CD4-positive, alpha-beta T cell treated with Interleukin-2 at 100 ng/mL for 4 hours (primary cell): Measurements from ENCODE around the gene ZDHHC9.

Experiments used
- DNase-seq: peaks from one replicate; pipeline ENCODE4 v3.0.0-alpha.2; 2020; ENCODE audit warnings: low spot score

ZDHHC9 gene

DNA sequence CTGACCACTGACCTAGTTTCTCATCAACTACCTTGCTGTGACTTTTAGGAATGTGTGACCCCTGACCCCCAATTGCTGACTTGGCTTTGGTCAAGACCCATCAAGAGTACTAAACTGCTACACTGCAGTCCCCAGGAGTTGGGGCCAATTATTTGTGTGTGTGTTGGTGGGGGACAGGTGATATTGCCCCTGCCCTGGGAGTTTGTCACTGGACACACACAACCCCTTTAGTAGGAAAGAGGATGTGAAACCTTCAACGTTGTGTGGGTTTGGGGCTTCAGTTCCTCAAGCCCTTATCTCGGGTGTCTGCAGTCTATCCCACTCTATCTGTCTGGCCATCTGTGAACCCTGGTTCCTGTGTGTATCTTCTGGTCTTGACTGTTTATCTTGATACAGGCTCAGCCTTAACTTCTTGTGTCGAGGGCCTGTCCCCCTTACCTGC lies 57.5 kb downstream of the ZDHHC9 start:
- no peak for DNase-seq

DNA sequence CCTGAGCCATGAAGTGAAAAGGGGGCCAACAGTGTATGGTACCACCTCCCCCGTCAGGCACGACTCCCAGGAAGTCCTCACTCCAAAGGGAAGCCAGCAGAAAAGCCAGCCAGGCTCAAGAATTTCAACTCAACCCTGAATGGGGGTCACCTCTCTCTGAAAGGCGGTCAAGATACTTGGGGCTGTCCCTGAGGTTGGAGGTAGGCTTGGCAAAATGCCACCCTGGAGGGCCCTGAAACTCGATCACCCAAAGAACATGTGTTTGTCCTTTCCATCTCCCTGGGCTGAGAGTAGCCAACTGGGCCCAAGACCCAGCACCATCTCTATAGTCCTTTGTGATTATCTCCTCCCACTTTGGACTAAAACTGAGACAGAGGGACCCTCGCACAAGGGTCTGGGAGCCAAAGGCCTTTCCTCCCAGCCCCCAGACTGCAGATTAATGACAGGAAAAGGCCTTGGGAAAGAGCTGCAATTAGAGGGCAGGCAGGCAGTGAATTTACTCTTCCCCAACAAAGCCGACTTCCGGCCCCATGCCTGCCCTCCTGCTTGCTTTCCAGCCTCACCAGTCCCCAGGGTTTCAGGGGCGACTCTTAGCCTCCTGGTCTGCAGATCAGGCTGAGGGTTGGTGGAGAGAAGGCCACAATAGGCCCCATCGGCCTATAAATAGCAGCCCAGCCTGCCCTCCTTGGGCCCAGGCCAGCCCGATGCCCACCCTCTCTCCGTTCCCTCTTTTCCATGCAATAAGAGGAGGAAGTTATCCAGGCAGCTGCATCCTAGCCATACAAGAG lies 58.3 kb downstream of the ZDHHC9 start:
- DNase-seq: no peak

DNA sequence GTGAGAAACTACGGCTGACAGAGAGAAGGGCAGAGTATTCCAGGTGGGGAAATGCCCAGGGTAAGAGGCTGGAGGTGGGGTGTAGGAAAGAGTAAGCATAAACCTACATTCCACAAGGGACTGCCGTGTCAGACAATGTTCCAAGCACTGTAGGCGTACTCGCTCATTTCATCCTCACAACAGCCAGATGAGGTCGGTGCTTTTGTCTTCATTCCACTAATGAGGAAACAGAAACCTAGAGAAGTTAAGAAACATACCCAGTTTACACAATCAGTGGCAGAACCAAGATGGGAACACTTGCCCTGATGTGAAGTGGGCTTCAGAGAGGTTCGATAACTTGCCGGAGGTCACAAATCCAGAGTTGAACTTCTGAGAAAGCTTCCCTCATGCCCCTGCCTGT lies 59.3 kb downstream of the ZDHHC9 start:
- DNase-seq: no peak

DNA sequence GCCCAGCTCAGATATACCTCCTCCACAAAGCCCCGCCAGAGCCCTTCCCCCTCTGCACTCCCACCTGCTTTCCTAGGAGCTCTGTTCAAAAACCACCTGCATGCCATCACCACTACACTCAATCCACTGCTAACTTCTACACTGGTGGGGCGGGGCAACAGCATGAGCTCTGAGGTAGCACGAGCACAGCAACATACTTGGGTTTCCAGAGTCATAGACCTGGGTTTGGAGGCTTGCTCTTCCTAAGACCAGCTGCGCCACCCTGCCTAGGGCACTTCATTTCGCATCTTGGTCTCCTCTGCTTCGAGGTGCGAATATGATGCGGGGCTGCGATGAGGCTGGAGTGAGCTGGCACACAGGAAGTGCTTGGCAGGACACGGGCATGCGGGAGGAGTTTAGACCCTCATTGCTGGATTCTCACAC lies 60.4 kb downstream of the ZDHHC9 start:
- no peak for DNase-seq

DNA sequence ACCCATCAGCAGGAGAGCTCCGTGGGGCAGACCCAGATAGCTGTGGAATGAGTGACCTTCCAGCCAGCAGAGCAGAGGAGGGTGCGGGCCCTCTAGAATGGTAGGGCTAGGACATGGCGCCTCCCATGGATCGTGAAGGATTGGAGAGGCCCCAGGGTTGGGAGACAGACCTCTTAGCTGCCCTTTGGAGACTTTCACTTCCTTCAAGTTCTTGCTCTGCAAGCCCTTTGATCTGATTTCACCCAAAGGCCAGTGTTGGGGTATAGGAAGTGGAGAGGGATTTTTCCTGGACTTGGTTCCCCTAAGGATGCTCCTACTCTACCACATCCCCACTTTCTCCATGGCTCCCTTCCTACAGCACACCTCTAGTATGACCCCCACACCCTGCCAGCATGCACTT lies 61.0 kb downstream of the ZDHHC9 start:
- DNase-seq: no peak

DNA sequence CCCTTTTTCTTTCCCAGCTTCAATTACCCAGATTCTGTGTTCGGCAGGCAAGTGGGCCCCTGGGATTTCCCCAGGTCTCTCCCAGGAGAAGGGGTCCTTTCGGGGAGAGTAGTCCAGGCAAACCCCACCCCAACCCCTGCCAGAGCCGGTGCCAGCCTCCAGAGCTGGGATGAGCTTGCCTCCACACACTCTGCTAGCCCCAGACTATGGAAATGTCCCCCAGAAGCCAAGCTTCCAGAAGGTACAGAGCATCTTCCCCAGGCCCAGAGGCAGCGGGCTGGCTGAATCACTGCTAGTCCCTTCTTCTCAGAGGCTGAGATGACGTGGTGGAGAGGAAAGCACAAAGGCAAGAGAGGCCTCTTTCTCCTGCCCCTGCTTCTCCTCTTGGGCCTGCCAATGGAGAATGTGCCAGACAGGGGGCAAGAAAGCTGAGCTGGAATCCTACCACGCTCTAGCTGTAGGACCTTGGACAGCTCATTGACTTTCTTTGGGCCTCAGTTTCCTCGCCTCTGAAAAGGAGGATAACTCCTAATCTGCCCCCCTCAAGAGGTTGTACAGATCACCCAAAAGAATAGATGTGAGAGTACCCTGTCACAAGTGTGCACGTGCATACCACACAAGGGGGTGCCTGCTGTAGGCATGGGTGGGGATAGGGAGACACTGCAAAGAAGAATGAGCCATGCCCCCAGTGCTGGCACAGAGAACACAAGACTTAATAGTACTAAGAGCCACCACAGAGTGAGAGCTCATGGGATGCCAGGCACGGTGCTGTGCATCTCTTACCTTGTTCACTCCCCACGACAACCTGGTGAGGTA lies 61.8 kb downstream of the ZDHHC9 start:
- DNase-seq: peak; percentile 43

DNA sequence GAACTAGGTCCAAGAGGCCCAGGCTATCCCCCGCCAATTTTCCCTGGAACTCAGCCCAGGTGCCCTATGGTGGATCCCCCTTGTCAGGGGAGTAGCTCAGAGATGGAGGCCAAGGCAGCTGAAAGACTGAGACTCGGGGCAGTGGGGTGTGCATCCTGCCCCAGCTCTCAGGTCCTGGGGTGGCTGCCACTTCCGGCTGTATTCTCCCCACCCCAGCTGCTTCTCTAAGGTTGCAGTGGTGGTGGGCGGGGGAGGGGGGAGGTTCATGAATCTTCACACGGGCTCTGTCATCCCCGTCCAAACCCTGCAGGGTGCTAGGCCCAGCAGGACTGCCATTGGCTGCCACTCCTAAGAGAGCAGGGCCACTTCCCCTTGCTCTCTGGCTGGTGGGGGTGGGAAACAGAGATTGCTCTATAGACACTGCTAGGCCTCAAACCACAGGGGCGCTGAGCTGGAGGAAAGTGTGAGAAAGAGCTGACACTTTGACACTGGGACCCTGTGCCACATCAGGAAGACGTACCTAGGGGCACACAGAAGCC lies 62.5 kb downstream of the ZDHHC9 start:
- peak; percentile 84 for DNase-seq

DNA sequence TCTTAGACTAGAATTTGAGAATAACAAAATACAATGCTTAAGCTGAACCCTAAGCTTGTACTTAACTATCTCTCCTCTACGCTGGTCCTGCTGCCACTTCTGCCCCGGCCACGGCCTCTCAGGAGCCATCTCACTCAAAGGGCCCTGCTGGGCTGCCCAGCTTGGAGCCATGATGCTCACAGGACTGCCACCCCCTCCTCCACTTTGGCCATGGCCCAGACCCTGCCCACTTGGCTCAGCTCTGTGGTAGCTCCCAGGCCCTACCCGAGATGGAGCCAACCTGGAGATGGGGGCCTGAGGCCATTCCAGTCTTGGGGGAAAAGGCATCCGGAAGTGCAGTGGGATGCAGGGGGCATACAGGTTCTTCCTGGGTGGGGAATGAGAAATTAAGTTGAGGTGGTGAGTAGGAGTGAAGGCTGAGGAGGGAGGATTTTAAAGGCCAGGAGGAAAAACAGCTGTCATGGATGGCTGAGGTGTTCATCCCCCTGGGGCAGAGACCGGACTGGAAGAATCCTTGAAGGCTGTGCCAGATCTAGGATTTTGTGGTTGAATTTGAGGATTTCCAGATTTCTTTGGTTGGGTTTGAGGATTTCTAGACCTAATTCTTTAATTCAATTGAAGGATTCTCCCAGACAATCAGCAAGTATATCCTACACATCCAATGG lies 63.1 kb downstream of the ZDHHC9 start:
- no peak for DNase-seq

DNA sequence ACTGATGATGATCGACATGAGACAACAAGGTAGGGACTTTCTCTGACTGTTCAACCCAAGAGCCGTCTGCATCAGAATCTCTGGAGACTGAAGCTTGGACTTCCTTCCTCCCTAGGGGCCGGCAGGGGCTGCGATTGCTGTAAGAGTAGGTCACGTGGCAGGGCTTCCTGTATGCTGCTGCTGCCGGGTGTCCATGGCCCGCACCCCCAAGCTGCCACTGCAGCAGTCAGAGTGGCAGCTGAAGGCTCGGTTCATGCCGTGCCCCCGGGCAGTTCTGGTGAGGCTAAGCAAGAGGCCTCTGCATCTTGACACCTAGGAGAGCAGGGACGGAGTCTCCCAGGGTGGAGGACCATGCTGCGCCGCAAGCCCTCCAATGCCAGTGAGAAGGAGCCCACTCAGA lies 63.9 kb downstream of the ZDHHC9 start, which contains the start of gene SASH3:
SASH3 (plus strand) TSS at position 203 of the 400 bp plus-strand sequence; CDS start at position 352, 149 bp downstream.
- DNase-seq: peak; percentile 59

DNA sequence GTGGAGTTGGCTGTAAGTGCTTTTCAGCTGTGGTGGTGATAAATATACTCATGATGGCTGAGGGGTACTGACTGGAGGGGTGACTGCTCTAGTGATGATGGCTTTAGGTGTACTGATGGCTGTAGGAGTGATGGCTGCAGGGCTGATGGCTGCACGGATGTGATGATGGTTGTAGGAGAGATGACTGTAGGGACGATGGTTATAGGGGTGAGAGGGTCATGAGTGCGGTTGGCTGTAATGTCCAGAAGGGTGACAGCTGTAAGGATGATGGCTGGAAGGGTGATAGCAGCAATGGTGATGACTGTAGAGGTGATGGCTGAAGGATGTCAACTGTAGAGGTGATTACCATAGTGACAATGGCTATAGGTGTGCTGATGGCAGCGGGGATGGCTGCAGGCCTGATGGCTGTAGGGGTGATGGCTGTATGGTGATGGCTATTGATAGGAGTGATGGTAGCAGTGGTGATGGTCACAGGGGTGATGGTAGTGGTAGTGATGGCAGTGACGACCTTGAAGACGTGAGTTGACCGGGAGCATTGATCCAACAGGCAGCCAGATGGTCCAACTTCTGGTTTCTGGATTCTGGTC lies 64.5 kb downstream of the ZDHHC9 start:
- DNase-seq: no peak

DNA sequence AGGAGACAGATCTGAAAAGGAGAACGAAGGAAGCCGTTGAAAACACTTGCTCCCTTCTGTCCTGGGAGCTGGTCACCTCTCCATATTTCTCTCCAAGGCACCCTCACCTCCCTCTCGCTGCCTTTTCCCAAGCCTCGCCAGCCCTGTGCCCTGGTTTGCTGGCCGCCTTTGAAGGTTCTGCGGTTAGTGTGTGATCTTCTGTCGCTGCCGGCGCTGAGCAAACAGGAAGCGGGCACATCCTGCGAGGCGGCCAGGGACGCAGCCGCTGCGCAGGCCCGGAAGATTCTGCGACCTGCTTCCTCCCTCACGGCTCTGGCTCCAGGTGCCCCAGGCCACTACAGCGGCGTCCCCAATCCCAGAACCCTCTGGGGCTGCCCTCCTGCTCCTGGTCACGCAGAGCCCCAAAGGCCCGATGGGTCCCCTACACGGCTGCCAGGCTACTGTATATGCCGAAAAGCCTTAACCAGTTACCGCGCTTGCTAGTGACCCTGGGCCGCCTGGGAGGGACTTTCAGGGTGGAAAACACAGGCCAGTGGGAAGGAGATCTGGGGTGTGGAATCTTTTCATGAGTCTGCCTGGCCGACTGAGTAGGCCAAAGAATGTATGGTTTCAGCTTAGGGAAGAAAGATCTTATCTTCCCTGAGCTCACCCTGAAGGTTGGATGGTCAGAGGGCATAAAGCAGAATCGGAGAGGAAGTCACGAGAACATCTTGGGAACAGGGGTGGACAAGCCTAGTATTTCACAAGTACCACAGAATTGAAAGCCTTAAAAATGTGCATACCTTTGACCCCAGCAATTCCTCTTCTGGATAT lies 66.3 kb downstream of the ZDHHC9 start:
- DNase-seq: peak; percentile 65

DNA sequence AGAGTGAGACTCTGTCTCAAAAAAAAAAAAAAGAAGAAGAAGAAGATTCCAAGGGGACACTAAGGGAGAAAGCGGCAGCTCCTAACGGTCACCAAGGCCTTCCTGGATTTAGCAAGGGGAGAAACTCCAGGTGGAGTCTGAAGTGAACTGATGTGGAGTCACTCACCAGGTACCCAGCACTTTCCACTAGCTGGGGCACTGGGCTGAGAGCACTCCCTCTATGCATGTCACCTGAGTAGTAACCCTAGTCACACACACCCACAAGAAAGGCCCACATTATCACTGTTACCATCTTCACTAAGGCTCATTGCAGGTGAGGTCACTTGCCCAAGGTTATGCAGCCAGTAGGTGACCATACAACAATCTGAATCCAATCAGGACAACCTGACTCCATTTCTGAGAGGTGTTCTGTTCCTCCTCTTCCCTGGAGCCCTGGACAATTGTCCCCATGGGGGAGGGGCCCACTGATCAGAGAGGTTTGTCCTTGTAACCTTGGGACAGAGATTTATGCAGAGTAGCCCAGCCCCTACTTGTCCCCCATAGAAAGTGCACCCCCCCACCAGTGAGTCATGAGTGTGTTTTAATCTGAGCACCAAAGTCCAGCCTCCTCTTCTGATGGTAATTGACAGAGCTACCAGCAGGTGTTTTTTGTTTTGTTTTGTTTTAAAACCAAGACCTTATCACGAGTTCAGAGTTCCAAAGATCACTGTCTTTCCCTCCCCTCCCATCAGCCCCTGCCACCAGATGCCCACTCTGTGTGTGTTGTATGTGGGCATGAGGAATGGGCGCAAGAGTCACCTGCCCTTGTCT lies 69.8 kb downstream of the ZDHHC9 start:
- peak; percentile 53 for DNase-seq

DNA sequence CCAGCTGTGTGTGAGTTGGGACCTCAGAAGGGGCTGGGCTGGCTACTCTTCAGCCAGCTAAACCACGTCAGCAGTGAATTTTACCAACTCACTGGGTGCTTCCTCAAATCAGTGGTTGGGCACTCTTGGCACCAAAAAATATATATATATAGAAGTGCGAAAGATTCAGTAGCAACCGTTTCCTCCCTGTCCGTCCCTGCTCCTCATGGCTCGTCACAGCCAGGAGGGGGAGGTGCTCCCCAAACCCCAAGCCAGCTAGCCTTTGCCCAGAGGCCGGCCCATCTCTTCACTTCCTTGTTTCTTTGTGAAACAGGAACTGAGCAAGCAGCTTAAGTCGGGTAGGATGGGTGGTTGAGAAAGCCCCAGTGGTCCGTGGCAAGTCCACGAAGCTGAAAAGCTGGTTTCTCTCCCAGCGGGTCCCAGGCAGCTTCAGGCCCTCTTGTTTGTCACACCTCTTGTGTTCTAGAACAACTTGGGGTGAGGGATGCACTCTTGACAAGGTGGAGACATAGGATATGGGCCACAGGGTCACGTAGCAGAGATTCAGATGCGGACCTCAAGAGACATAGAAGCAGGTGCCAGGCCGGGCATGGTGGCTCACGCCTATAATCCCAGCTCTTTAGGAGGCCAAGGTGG lies 70.8 kb downstream of the ZDHHC9 start:
- DNase-seq: no peak

DNA sequence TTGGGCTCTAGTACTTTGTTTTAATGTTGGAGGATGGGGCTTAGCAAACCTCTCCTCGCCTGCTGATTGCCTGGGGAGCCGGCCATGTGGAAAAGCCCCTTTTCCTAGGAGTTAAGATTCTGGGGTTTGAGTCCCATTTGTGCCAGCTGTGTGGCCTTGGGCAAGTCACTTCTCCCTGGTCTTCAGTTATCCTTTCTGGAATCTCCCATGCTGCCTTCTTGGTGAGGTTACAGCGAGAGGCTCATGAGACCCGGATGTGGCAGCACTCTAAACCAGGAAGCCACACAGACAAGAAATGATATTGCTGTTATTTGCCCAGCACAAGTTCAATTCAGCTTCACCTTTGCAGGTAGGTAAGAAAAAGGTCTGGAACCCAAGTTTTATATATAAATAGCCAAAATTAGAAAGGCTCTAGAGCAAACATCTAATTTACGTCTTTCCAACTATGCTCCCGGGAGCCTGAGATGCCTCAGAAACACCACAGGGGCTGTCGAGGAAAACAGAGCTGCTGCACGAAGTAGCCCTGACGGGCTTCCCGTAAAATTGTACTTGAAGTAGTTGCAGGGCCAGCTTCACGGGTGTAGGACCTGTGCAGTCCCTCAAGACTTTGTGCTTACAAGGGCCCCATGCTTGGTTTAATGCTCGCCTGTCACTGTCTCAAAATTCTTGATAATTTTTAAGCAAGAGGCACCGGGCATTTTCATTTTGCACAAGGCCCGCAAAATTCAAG lies 72.3 kb downstream of the ZDHHC9 start:
- peak; percentile 50 for DNase-seq

DNA sequence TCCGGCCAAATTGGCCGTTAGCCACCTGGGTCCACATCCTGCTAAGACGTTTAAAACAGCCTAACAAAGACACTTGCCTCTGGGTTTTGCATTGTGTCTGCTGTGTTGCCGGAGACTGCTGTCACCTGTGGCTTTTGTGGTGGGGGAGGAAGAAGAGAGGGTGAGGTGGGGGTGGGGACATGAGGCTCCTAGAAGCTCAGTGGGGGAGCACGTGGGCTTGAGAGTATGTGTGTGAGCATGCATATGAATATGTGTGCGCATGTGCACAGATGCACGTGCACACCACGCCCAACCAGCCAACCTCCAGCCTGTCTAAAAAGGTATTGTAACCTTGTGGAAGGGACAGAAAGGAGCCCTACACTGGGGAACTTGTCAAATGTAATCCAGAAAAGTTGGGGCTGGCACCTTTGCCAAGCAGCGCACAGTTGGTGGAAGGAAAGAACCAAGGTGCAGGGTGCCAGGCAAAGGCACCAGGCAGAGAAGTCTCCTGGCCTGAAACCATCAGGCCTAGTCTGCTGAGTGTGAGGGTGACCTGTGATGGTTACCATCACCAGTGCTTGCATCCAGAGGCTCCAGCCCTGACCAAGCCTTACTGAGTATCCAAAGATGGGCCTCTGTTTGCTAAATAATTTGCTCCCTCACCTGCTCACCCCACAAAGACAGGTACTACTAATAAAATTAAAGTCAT lies 74.1 kb downstream of the ZDHHC9 start:
- DNase-seq: peak; percentile 83

DNA sequence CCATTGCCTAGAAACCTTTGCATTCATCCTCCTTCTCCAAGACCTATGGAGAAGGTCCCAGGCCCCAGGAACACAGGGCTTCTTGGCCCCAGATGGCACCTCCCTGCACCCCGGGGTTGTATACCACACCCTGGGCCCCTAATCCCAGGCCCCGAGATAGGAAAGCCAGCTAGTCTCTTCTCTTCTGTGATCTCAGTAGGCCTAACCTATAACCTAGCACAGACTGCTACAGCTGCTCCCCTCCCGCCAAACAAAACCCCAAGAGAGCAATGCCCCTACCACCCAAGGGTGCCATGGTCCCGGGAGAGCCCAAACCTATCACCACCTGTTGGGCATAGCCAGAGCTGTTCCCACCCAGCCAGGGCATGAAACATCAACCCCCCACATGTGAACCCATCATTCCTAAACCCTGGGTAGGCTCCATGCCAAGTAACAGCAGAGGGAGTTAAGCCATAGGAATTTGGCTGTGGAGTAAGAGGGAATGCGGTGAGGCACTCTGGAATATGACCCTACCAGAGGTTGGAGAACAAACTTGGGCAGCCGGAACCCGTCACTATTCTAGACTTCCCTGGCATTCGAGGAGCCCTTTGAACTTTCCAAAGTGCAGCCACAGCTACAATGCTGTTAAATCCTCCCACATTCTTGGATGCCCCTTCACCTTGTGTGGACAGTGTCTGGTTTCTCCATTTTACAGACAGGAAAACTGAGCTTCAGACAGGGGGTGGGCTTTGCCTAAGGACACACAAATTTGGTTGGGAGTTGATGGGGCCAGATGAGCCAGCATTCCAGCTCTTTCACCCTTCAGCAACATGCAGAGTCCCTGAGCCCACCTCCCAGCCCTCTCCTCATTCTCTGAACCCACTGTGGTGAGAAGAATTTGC lies 74.9 kb downstream of the ZDHHC9 start:
- no peak for DNase-seq

DNA sequence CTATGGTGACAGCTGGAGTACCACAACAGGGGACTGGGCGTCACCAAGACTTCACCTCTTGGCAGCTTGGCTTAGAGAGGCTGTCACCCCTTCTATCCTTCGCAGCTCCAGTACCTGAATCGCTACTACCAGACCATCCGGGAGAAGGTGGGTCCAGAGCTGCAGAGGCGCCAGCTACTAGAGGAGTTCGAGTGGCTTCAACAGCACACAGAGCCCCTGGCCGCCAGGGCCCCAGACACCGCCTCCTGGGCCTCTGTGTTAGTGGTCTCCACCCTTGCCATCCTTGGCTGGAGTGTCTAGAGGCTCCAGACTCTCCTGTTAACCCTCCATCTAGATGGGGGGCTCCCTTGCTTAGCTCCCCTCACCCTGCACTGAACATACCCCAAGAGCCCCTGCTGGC lies 75.5 kb downstream of the ZDHHC9 start:
- DNase-seq: no peak
